K562 (cell line): ENCODE results near the gene INPP5K. TPM values are rescaled to one million over a fixed set of nuclear protein-coding genes. Genes with fewer than 3 reads are reported as not detected.

Source experiments
- ATAC-seq: fragments of 200-7000 bp; cut with Tn5 transposase; 3 replicates; pipeline ENCODE4 v1.9.1; 2020; ENCODE audit warnings: moderate library complexity
- BruUV-seq: library from RNA; stranded (reverse); fragments of 400-500 nt; replicated peaks from 2 replicates; lab custom pipeline; 2021; lab: Mats Ljungman, UMichigan
- CTCF ChIA-PET: fragments of 300-600 bp; formaldehyde crosslinking; extraction: SDS; loops from one replicate; lab custom pipeline; 2021; ENCODE audit warnings: low intra/inter-chr PET ratio; lab: Yijun Ruan, JAX
- POLR2A ChIA-PET: fragments of 300-600, 350-650 bp; sonication (Branson Sonifier 250); formaldehyde crosslinking; extraction: SDS; loops from one replicate; lab custom pipeline; 2021; ENCODE audit warnings: antibody characterized with exemption, inconsistent platforms; lab: Yijun Ruan, JAX
- DNase-seq, 4 experiments: peaks; one replicate each; pipeline versions ENCODE4 v3.0.0 to v3.0.0-alpha.2; 2011 to 2018; ENCODE audit warnings: low spot score in 3 of 4, mixed read lengths in 3 of 4; ENCODE audit errors: extremely low read depth in 1 of 4
- FAIRE-seq: peaks from 2 replicates; lab custom pipeline; 2011; peaks lifted over from hg19 to GRCh38; lab: Jason Lieb, UNC
- H2AFZ ChIP-seq: 2 replicates; pipeline ENCODE4 v1.6.0; 2011; ENCODE audit warnings: low read depth, low read length, control low read depth, inconsistent platforms
- H3K27ac ChIP-seq: fragments of 200-600 bp; 3 replicates; pipeline ENCODE4 v1.8.0; 2011; ENCODE audit warnings: low read depth, mild to moderate bottlenecking, control low read depth, inconsistent platforms, low read length, moderate library complexity, mixed read lengths; ENCODE audit errors: extremely low read depth
- H3K27me3 ChIP-seq, 2 experiments: fragments of 300-600 bp in 1 of 2; 2 replicates in 1 of 2; 3 replicates in 1 of 2; pipeline versions ENCODE4 v1.6.0 to v1.8.0; 2011; ENCODE audit warnings: inconsistent platforms in 2 of 2, low read length in 2 of 2, mild to moderate bottlenecking in 1 of 2, mixed read lengths in 1 of 2, moderate library complexity in 1 of 2; ENCODE audit not compliant: control insufficient read depth in 2 of 2, insufficient read depth in 2 of 2
- H3K36me3 ChIP-seq: fragments of 300-600 bp; 3 replicates; pipeline ENCODE4 v1.8.0; 2011; ENCODE audit warnings: mild to moderate bottlenecking, low read length, inconsistent platforms; ENCODE audit not compliant: control insufficient read depth, insufficient read depth
- H3K4me1 ChIP-seq, 2 experiments: fragments of 200-600 bp in 1 of 2; replicated peaks in 1 of 2; 2 replicates in 1 of 2; 3 replicates in 1 of 2; pipeline versions ENCODE4 v1.5.1 to v1.8.0; 2011; ENCODE audit warnings: inconsistent platforms in 2 of 2, low read length in 2 of 2, mild to moderate bottlenecking in 1 of 2, mixed read lengths in 1 of 2, moderate library complexity in 1 of 2; ENCODE audit not compliant: control insufficient read depth in 2 of 2, insufficient read depth in 2 of 2
- H3K4me2 ChIP-seq: 2 replicates; pipeline ENCODE4 v1.6.1; 2011; ENCODE audit warnings: low read length, control low read depth, inconsistent platforms, mixed read lengths; ENCODE audit not compliant: insufficient read depth
- H3K4me3 ChIP-seq: fragments of 200-600 bp; sonication (generic), shearing (Covaris generic); 2 replicates; pipeline ENCODE4 v1.5.1; 2016; ENCODE audit warnings: control low read depth, inconsistent platforms
- H3K79me2 ChIP-seq: fragments of 200-600 bp; 3 replicates; pipeline ENCODE4 v1.8.0; 2011; ENCODE audit warnings: low read length, inconsistent platforms; ENCODE audit not compliant: control insufficient read depth, insufficient read depth
- H3K9ac ChIP-seq, 2 experiments: 2 replicates each; pipeline versions ENCODE4 v1.6.0 to v1.6.1; 2011; ENCODE audit warnings: low read depth in 2 of 2, low read length in 2 of 2, control low read depth in 1 of 2, inconsistent platforms in 1 of 2, mild to moderate bottlenecking in 1 of 2, mixed read lengths in 1 of 2; ENCODE audit not compliant: insufficient read depth in 1 of 2
- H3K9me1 ChIP-seq: one replicate; pipeline ENCODE4 v1.6.0; 2011; ENCODE audit warnings: inconsistent platforms, mild to moderate bottlenecking, low read length, moderate library complexity; ENCODE audit not compliant: control insufficient read depth, insufficient read depth
- H3K9me3 ChIP-seq: replicated peaks from 2 replicates; pipeline ENCODE4 v1.5.1; 2011; ENCODE audit warnings: low read depth, low read length, inconsistent platforms; ENCODE audit not compliant: control insufficient read depth, insufficient read depth
- H4K20me1 ChIP-seq: replicated peaks from 2 replicates; pipeline ENCODE4 v1.6.1; 2011; ENCODE audit warnings: low read length, inconsistent platforms, mixed read lengths; ENCODE audit not compliant: control insufficient read depth, insufficient read depth
- BMI1 ChIP-seq: fragments of 150-350 bp; IDR thresholded peaks from 2 replicates; pipeline ENCODE4 v1.6.1; 2014; ENCODE audit warnings: low read length
- CBFB ChIP-seq: sonication (generic); formaldehyde crosslinking; IDR thresholded peaks from 2 replicates; pipeline ENCODE4 v1.4.0; 2020; ENCODE audit warnings: mild to moderate bottlenecking, missing genetic modification reagents
- CBX8 ChIP-seq: fragments of 200-600 bp; sonication (generic); IDR thresholded peaks from 2 replicates; pipeline ENCODE4 v1.6.1; 2012; ENCODE audit warnings: borderline replicate concordance, mixed run types, low read depth, mild to moderate bottlenecking, moderate library complexity, mixed read lengths, low read length, control low read depth, inconsistent platforms; ENCODE audit not compliant: poor library complexity, severe bottlenecking; ENCODE audit errors: extremely low read depth
- CREB3L1 ChIP-seq: fragments of 450-650 bp; IDR thresholded peaks from 2 replicates; pipeline ENCODE4 v1.6.1; 2014; ENCODE audit warnings: low read depth, mild to moderate bottlenecking, moderate library complexity, borderline replicate concordance
- ELF1 ChIP-seq: fragments of 200-800 bp; sonication (Bioruptor generic); IDR thresholded peaks from 2 replicates; pipeline ENCODE4 v1.6.1; 2016; ENCODE audit warnings: missing genetic modification characterization, missing compliant biosample characterization
- FOS ChIP-seq: IDR thresholded peaks from 3 replicates; pipeline ENCODE4 v1.6.1; 2011; ENCODE audit not compliant: insufficient read length; ENCODE audit errors: extremely low read depth
- HNRNPK ChIP-seq: fragments of 200-400 bp; formaldehyde crosslinking; IDR thresholded peaks from one replicate; pipeline ENCODE4 v1.6.1; 2018; ENCODE audit warnings: mild to moderate bottlenecking, low read depth, low read length; ENCODE audit not compliant: poor library complexity, severe bottlenecking
- KDM5B ChIP-seq: fragments of 200-600 bp; sonication (generic); IDR thresholded peaks from 2 replicates; pipeline ENCODE4 v1.6.1; 2012; ENCODE audit warnings: low read depth, mild to moderate bottlenecking, moderate library complexity, low read length, control low read depth, inconsistent platforms; ENCODE audit not compliant: insufficient replicate concordance
- MCM3 ChIP-seq: fragments of 450-650 bp; IDR thresholded peaks from 2 replicates; pipeline ENCODE4 v1.6.1; 2016
- MIER1 ChIP-seq: fragments of 450-650 bp; IDR thresholded peaks from 2 replicates; pipeline ENCODE4 v1.6.1; 2016; ENCODE audit warnings: antibody characterized with exemption, mild to moderate bottlenecking, low read depth
- PKNOX1 ChIP-seq: fragments of 450-650 bp; IDR thresholded peaks from 2 replicates; pipeline ENCODE4 v1.6.1; 2016
- SETDB1 ChIP-seq: IDR thresholded peaks from one replicate; pipeline ENCODE4 v1.6.1; 2012; ENCODE audit warnings: low read length, control low read depth, inconsistent platforms
- SREBF2 ChIP-seq: sonication (generic); formaldehyde crosslinking; IDR thresholded peaks from 2 replicates; pipeline ENCODE4 v1.4.0; 2020; ENCODE audit warnings: mild to moderate bottlenecking, missing genetic modification reagents
- ZNF184 ChIP-seq: sonication (generic); formaldehyde crosslinking; IDR thresholded peaks from 2 replicates; pipeline ENCODE4 v1.5.0; 2020; ENCODE audit warnings: missing genetic modification reagents
- ZNF584 ChIP-seq: fragments of 200-800 bp; sonication (Bioruptor generic); IDR thresholded peaks from 2 replicates; pipeline ENCODE4 v1.6.1; 2016; ENCODE audit warnings: low read depth, mild to moderate bottlenecking, missing genetic modification characterization, missing compliant biosample characterization
- ZNF668 ChIP-seq: fragments of 250-450 bp; sonication (Bioruptor Pico); IDR thresholded peaks from 2 replicates; pipeline ENCODE4 v1.8.0; 2022; ENCODE audit warnings: mild to moderate bottlenecking, inconsistent platforms
- WGBS: fragments of 100-300 bp; shearing (Covaris generic); methylation state at CpG from one replicate; pipeline ENCODE4 v1.1.6; 2016; ENCODE audit warnings: low coverage, mixed read lengths; ENCODE audit not compliant: insufficient coverage; ENCODE audit errors: missing lambda C conversion rate; 5-methylcytosine and 5-hydroxymethylcytosine counted together
- in situ Hi-C: fragments of 300-500 bp; cut with MboI; formaldehyde crosslinking; loops from 4 replicates; pipeline ENCODE4 v1.15.0; 2018; ENCODE audit warnings: inconsistent platforms, mixed read lengths
- intact Hi-C: fragments of 100-400 bp; cut with micrococcal nuclease; formaldehyde crosslinking; loops from 2 replicates; pipeline ENCODE4 v1.14.2; 2022
- polyA plus RNA-seq, 8 experiments: library from polyadenylated mRNA; depleted of rRNA in 4 of 8; stranded (reverse) in 5 of 8; unstranded in 3 of 8; fragments of >200 nt; fragmentation: Nextera tagmentation in 2 of 8; fragmentation: Illumina TruSeq in 1 of 8; extraction: Ambion mirVana in 2 of 8; extraction: Trizol in 1 of 8; gene quantifications; 2 replicates each; pipeline versions ENCODE4 v1.2.1 to v1.2.3, GENCODE V29; 2011 to 2014; ENCODE audit warnings: inconsistent platforms in 1 of 8, missing spikeins in 1 of 8
- total RNA-seq, 7 experiments: library from RNA; depleted of rRNA in 6 of 7; stranded (reverse); fragments of >200 nt in 6 of 7; fragmentation: Illumina TruSeq in 2 of 7; extraction: Trizol in 2 of 7; gene quantifications; 2 replicates each; pipeline versions ENCODE4 v1.2.1 to v1.2.3, GENCODE V29; 2011 to 2021; ENCODE audit warnings: low replicate concordance in 1 of 7

INPP5K gene
- total and polyA plus RNA-seq, 9 of the 15 experiments (the other 6 are each of a cell fraction or from before 2014, with no cell fraction given) = 0.63 to 15.1 (median 10.1) TPM

GRCh38 chr17:1545618-1546017, 29.2 kb upstream of the INPP5K start:
- in situ Hi-C loops = no loop called here
- Histone ChIP-seq H3K36me3 (peaks cover 68% of the 10 kb centered on the region; the same call in 2 of the 3 replicates), H3K27me3 (no peaks in the 10 kb centered on the region)

More at GRCh38 chr17:1545618-1546017, 29.2 kb upstream of the INPP5K start:
- Histone ChIP-seq H3K9me3 (no peaks in the 10 kb centered on the region; the same call in 1 of the 2 replicates), H3K79me2 (no peaks in the 10 kb centered on the region), H3K4me1 (peaks cover 3 to 25% of the 10 kb centered on the region in 2 experiments; a peak in 4 of 5 replicates), H3K27ac (no peak overlapping the region), H4K20me1 (no peaks in the 10 kb centered on the region), H3K9ac (no peak overlapping the region), H3K9me1 (no peaks in the 10 kb centered on the region), H2AFZ (no peak overlapping the region), H3K4me3 (no peak overlapping the region), H3K4me2 (no peak overlapping the region)
- 93% methylated on average over 3 of the region's 9 CpGs for WGBS
- TF ChIP-seq CBFB (CRISPR knock-in tag) = no peak
- no peak for TF ChIP-seq HNRNPK
- no peak for TF ChIP-seq PKNOX1
- TF ChIP-seq SETDB1 = no peak
- TF ChIP-seq ELF1 = no peak
- TF ChIP-seq ZNF184 (CRISPR knock-in tag) = no peak
- no peak for TF ChIP-seq ZNF668 (CRISPR knock-in tag)
- TF ChIP-seq MCM3 = no peak
- no peak for TF ChIP-seq KDM5B
- no peak for TF ChIP-seq BMI1
- TF ChIP-seq MIER1 = no peak
- TF ChIP-seq CREB3L1 = no peak
- TF ChIP-seq CBX8 = no peak
- no peak for TF ChIP-seq ZNF584
- no peak for TF ChIP-seq SREBF2 (CRISPR knock-in tag)
- TF ChIP-seq FOS = no peak
- no peak for FAIRE-seq
- intact Hi-C loops = no loop called here
- ChIA-PET CTCF (no interaction called here), POLR2A (interaction anchor here (0.7 kb wide), 1 partner anchor 31 kb away, joined by 3 read pairs; no protein-coding TSS in a partner anchor)
- no peak for ATAC-seq
- no peak for DNase-seq
- no TSS peak for BruUV-seq
